GM10266 (cell line): Measurements from ENCODE around the gene MLEC.

Experiments
- DNase-seq: peaks from one replicate; pipeline ENCODE4 v3.0.0; 2012; ENCODE audit errors: extremely low spot score
- TF ChIP-seq, protein P1 (sequence below): IDR thresholded peaks from 2 replicates; pipeline ENCODE4 v1.5.1; 2012; ENCODE audit warnings: mild to moderate bottlenecking, low read depth; ENCODE audit not compliant: control insufficient read depth, insufficient read depth; ENCODE audit errors: missing control alignments

The MLEC gene

DNA sequence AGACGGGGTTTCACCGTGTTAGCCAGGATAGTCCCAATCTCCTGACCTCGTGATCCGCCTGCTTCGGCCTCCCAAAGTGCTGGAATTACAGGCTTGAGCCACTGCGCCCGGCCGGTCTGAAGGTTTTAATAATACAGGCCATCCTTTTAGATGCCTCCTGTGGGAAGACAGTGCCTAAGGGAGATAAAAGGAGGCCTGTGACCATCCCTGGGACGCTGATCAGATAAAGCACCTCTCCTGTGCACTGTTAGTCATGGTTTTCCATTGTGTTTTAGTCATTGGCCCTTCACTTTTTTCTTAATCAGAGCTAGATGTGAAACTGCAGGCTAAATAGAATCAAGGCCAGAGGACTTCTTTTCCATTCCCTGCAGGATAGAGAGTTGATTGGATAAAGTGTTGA lies 31.1 kb downstream of the MLEC start:
- TF ChIP-seq, protein P1, sequence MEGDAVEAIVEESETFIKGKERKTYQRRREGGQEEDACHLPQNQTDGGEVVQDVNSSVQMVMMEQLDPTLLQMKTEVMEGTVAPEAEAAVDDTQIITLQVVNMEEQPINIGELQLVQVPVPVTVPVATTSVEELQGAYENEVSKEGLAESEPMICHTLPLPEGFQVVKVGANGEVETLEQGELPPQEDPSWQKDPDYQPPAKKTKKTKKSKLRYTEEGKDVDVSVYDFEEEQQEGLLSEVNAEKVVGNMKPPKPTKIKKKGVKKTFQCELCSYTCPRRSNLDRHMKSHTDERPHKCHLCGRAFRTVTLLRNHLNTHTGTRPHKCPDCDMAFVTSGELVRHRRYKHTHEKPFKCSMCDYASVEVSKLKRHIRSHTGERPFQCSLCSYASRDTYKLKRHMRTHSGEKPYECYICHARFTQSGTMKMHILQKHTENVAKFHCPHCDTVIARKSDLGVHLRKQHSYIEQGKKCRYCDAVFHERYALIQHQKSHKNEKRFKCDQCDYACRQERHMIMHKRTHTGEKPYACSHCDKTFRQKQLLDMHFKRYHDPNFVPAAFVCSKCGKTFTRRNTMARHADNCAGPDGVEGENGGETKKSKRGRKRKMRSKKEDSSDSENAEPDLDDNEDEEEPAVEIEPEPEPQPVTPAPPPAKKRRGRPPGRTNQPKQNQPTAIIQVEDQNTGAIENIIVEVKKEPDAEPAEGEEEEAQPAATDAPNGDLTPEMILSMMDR = no peak
- DNase-seq = no peak

DNA sequence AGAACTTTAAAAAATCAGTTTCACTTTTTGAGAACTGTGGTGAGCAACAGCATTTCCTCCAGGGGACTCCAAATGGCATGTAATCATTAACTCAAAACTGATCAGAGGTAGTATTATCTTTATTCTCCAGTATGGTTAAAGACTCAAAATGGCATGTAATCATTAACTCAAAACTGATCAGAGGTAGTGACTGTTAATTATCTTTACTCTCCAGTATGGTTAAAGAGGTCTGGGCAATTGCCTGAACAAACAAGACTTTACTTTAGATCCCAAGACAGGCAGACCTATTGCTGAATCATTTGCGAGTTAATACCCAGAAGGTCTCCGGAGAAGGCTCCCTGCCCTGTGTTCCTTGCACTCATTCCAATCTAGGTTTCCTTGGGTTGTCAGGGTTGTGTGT lies 32.1 kb downstream of the MLEC start:
- DNase-seq = no peak
- TF ChIP-seq, protein P1 = no peak

DNA sequence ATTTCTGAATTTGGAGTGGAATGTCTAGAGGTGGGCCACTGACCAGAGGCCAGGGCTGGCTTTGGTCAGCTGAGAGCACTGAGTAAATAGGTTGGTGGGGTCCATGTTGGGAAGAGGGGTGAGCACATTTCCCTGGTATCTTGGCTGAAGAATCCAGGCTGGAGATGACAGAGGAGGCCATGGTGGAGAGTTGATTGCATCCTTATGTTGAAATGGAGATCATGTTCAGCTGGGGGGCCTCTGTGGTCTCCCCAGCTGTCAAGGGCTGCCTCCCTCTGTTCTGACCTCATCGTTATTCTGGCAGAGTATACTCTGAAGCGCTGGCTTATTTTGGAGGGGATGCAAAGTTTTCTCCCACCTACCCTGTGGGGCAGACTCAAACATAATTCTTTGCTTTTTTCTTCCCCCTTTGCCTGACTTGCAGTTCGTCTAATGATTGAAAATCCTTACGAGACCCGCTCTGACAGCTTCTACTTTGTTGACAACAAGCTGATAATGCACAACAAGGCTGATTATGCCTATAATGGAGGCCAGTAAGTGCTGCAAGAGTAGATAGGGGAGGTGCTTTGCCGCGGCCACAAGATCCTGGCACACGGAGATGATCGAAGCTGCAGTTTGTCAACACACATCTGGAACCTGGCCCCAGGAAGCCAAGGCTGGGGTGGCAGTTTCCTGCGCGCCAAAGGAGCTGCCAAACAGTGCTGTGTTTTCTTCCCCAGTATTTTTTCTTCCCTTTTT lies 32.7 kb downstream of the MLEC start:
- no peak for DNase-seq
- TF ChIP-seq, protein P1 = no peak

DNA sequence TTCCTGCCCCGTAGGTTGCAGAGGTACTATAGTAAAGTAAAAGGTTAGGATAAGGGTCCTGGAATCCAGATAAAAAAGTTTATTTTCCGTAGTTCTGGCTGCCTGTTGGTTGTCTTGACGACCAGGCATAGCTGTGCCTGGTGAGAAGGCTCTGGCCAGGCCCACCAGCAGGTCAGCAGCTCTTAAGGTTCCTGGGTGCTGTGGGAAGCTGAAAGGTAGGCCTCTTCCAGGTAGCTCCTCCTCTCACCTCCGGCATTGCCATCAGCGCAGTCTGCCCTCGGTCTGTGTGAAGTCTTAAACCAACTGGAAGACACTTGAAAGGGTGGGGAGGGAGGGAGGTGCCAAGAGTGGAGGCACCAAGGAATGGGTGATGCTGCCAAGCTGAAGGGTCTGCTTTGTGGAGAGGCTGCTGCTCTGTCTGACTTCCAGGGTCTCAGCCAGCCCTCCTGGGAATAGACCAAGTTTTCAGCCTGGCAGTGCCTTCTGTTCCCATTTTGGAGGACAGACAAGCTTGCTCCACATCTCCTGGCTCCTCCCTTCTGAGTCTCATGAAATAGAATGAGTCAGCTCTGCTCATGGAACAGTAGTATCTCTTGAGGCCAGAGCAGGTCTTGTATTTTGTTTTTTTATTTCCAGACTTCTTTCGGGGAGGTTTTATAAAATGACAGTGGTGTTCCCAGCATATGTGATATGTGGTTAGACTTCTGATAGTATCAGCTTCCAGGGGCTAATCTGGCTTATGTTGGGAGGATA lies 33.5 kb downstream of the MLEC start:
- DNase-seq = no peak
- TF ChIP-seq, protein P1 = no peak

DNA sequence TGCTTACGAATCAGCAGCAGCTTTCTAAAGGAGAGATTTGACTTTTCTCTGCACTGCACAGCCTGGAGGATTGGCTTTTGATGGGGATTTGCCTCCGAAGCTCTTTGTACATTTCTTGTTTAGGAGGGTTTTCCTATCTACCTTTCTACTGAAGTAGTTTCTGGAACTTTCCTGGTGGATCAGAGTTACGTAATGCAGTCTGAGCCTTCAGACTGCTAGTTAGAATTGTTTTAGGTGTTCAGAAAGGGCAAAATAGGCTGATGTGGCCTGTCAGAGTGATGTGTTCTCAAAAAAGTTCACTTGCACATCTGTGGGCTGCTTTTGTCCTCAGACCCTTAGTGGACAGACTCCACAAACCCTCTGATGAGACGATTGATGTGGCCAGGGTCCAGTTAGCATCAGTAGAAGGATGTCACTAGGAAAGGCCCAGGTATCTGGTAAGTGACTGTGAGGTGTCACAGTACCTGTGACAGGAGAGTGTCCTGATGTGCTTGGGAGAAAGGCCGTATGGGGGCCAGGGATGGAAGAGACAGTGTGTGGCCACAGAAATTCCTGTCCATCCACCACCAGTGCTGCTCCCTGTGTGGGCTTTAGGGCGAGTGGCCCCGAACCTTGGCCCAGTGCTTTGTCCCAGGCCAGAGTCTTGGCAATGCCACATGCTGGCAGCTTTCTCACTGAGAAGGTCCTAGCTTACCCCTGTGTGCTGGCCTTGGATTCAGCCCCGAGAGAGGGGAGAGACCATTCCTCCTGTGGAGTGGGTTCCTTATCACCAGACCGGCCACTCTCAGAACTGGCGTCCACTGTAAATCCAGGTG lies 34.2 kb downstream of the MLEC start:
- no peak for DNase-seq
- TF ChIP-seq, protein P1 = no peak

DNA sequence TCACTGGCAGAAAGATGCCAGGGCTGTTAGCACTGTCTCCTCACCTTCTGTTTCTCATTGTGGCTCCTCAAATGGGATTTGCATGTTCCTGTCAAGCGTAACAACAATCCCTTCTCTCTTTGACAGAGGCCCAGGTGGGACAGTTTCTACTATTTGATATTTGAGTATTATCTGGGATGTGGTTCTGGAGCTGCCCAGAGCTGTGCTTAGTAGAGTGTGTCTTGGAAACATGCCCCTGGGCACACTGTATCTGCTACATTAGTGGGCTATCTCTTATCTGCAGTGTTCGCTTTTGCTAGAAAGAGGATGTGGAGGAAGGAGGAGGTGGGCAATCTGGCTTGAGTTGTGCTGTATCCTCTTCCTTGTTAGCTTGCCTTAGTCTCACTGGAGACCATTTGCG lies 34.9 kb downstream of the MLEC start:
- no peak for DNase-seq
- TF ChIP-seq, protein P1 = no peak

DNA sequence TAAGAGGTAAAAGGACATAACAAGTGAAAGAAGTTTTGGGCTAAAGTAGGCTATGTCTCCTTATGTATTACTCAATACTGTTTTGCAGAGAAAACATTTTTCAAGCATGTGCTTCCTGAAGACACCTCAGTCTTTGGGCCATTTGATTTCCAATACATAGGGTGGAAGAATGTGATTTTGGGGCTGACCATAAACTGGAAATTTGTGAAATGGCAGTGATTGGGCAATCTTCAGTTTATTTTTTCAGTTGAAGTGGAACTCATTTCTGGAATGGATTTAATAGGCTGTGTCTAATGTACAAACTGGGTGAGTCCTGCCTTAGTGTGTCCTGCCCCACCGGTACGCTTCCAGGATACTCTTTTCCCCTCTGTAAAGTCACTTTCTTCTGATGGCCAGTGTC lies 35.8 kb downstream of the MLEC start:
- no peak for DNase-seq
- TF ChIP-seq, protein P1 = no peak
